GM18505 (cell line): Measurements from ENCODE around the gene EP400.

ENCODE experiments used
- ATAC-seq: cut with Tn5 transposase; IDR thresholded peaks from one replicate; pipeline ENCODE4 v1.9.1; 2021; ENCODE audit not compliant: unreplicated experiment
- POLR2A ChIP-seq: IDR thresholded peaks from 4 replicates; pipeline ENCODE4 v1.6.1; 2011; ENCODE audit warnings: borderline replicate concordance; ENCODE audit not compliant: insufficient read depth, insufficient read length; ENCODE audit errors: extremely low read depth

The EP400 gene

GRCh38 chr12:132025526-132025925 lies 75.8 kb downstream of the EP400 start:
- no peak for ATAC-seq
- TF ChIP-seq POLR2A, result no peak

GRCh38 chr12:132026061-132026795 lies 76.5 kb downstream of the EP400 start:
- ATAC-seq, result no peak
- no peak for TF ChIP-seq POLR2A

- TF ChIP-seq POLR2A, result no peak
- no peak for ATAC-seq
These were observed 77.2 kb downstream of the EP400 start for GRCh38 chr12:132026796-132027500.

GRCh38 chr12:132027636-132028035 lies 77.9 kb downstream of the EP400 start:
- ATAC-seq, result no peak
- TF ChIP-seq POLR2A, result no peak

- no peak for ATAC-seq
- no peak for TF ChIP-seq POLR2A
These were observed 78.4 kb downstream of the EP400 start for GRCh38 chr12:132028111-132028510.

- no peak for TF ChIP-seq POLR2A
These were observed 80.0 kb downstream of the EP400 start for GRCh38 chr12:132029503-132030300.

GRCh38 chr12:132030367-132031038 lies 80.8 kb downstream of the EP400 start:
- TF ChIP-seq POLR2A, result no peak

More at GRCh38 chr12:132029503-132030300, 80.0 kb downstream of the EP400 start:
- no peak for ATAC-seq

GRCh38 chr12:132033627-132034026 lies 83.9 kb downstream of the EP400 start:
- no peak for ATAC-seq
- no peak for TF ChIP-seq POLR2A

More at GRCh38 chr12:132030367-132031038, 80.8 kb downstream of the EP400 start:
- no peak for ATAC-seq

GRCh38 chr12:132036063-132036683 lies 86.4 kb downstream of the EP400 start:
- ATAC-seq, result no peak
- TF ChIP-seq POLR2A, result no peak

- no peak for TF ChIP-seq POLR2A
- no peak for ATAC-seq
These were observed 91.3 kb downstream of the EP400 start for GRCh38 chr12:132040906-132041606.

- TF ChIP-seq POLR2A, result no peak
- no peak for ATAC-seq
These were observed 93.5 kb downstream of the EP400 start for GRCh38 chr12:132043216-132043615.

- no peak for TF ChIP-seq POLR2A
- no peak for ATAC-seq
These were observed 94.2 kb downstream of the EP400 start for GRCh38 chr12:132043770-132044467.
